ENCODE results near the gene PSAP.
A peak's percentile ranks its signal among the peaks of the same experiment; 100 is the strongest.

The PSAP gene

DNA sequence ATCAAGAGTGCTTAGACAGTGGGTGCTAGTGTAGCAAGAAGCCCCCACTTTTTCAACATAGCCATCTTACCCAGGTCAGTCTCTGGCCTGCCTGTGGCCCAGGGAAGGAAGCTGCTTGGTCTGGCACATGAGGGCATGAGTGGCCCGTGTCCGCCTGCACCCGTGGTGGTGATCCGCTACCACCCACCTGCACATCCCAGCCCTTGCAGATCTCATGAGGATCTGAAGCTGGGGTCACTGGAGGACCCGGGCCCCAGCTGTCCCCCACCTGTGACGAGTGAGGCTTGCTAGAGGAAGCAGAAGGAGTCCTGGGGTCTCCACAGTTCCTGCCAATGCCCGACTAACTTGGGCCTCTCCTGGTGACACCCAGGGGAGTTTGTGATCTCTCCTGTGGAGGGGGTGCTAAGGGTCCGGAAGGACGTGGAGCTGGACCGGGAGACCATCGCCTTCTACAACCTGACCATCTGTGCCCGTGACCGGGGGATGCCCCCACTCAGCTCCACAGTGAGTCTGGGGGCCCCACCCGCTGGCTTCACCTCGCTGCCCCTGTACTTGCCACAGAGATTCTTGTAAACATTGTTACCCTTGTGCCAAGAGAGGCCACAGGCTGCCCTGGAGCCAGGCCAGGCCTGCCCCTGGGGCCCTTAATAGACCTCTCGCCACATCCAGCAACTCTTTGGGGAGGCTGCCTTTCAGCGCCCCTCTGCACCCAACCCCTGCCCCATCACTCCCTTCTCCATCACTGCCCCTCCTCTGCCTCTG is 67.0 kb downstream of the PSAP start:
- no peak for DNase-seq (ENCODE audit: low read depth in 2 of 2)

GRCh38 chr10:71782917-71783490 is 68.0 kb downstream of the PSAP start:
- DNase-seq (ENCODE audit: low read depth in 2 of 2), result no peak

DNA sequence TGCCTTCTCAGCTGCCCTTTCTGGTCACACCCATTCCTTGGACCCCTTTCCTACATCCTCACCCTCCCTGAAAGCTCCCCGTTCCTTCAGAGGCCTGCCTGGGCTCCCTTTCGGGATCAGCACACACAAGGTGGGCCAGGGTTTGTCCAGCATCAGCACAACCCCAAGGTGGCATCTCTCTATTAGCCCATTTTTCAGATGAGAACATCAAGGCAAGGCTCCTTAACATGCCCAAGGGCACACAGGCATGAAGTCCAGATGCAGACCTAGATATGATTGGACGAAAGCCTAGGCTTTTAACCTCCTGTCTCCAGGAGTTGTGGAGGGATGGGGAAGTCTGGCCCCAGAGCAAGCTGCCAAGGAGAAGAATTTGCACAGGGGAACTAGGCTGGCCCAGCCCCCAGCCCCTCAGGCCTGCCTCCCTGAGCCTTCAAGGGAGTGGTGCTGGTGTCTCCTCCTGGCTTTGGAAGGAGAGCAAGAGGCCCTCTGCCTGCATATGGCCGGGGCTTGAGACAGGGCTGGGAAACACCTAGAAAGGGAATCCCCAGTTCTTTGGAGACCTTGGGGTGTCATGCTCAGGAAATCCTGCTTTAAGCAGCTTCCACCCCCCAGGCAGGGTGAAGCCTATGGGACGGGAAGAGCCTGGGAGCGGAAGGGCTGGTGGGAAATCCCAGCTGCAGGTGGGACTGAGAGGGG is 68.7 kb downstream of the PSAP start:
- no peak for DNase-seq (ENCODE audit: low read depth in 2 of 2)

GRCh38 chr10:71780719-71781118 is 70.3 kb downstream of the PSAP start:
- no peak for DNase-seq (ENCODE audit: low read depth in 2 of 2)

DNA sequence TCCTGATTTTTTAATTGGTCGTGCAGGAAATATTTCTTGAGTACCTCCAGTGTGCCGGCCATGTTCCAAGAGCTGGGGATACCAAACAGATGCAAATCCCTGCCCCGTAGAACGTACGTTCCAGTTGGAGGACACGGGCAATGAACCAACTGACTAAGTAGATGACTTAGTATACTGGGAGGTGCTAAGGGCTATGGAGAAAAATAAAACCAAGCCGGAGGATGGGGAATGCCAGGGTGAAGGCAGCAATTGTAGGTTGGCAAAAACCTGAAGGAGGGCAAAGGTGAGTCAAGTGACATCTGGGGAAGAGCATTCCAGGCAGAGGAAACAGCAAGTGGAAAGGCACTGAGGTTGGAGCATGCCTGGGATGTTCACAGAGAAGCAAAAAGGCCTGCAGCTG is 70.9 kb downstream of the PSAP start:
- DNase-seq (ENCODE audit: low read depth in 2 of 2), result no peak

- DNase-seq (ENCODE audit: low read depth in 2 of 2), result no peak
These were observed 71.4 kb downstream of the PSAP start for GRCh38 chr10:71779641-71780040.

GRCh38 chr10:71778071-71778825 is 72.8 kb downstream of the PSAP start:
- DNase-seq (ENCODE audit: low read depth in 2 of 2), result no peak

GRCh38 chr10:71777213-71777985 is 73.7 kb downstream of the PSAP start:
- no peak for DNase-seq (ENCODE audit: low read depth in 2 of 2)

DNA sequence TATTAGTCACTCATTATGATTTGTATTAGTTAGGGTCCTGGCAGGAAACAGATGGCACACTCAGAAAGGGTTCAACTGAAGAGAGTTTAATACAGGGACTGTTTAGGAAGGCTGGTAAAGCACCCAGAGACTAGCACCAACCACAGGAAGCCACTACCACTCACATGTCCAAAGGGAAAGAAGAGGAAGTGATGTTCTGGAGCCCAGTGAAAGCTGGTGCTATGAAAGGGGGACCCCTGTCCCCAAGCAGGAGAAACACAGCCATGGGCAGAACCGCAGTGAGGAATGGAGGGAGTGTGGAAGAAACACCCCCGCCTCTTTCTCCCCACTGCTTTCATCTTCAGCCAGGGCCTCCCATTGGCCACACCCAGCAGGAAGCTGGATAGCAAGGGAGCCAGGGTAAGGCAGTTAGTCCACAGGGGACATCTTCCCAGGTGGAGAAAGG is 74.5 kb downstream of the PSAP start:
- DNase-seq (ENCODE audit: low read depth in 2 of 2), result no peak

DNA sequence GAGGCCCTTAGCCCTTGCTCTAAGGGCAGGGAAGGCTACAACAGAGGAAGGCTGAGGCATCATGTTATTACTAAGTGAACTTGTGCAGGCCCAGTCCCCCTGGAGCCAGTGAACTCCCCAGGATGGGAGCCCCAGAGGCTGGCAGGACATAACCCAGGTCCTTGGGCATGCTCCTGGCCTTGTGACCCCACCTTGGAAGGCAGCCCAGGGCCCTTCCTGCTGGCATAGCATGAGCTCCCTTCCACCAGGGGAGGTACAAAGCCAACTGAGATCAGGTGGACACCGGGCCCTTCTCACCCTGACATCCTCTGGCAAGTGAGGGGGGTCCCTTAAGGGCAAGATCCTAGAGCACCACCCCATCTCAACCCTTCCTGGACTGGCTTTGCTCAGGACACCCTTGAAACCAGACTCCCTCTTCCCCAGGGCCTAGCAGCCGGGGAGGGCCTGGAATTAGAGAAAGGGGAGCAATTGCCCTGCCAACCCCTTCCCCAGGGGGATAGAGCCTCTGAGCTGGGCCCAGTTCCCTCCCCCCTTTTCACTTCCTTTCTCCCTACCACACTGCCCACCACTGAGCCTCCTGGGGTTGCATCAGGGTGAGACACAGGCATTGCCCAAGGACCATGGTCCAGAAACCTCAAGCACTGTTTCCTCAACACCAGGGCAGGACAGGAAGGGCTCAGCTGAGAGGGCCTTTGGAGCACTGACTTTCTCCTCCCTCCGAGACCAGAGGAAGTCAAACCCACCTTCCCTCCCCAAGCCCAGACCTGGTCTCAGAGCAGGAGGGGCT is 75.9 kb downstream of the PSAP start:
- no peak for DNase-seq (ENCODE audit: low read depth in 2 of 2)

DNA sequence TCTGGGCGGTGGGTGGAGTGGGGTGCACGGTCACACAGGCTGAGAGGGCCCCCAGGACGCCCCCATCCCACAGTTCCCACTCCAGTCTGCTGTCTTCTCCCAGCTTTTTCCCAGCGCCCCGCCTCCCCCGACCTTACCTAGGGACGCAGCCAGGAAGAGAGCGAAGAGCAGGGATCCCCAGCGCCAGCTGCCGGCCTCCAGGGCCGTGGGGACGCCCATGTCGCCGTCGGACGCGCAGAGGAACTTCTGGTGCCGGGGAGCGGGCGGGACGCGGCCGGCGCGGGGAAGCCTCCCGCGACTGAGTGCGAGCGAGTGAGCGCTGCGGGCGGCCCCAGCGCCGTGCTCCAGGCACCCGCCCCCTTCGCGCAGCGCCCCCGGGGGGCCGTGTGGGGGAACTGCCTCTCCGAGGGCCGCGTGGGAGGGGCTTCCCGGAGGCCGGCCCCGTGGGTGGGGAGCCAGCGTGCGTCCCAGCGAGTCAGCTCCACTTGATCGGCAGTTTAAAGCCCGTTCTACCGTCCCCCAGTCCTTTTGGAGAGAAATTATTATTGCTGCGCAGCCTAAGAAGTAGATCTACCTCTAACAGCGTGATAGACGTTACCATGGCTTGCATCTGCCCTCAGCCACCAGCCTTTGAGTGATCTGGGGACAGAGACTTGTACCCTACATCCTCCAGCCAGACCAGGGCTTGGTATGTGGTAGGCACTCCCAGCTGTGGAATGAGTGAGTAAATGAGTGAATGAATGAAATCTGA is 77.7 kb downstream of the PSAP start, which contains the start of gene VSIR:
VSIR (minus strand) TSS at position 300 of the 751 bp plus-strand sequence; CDS start at position 219, 81 bp downstream.
- peak; percentile 88 to 89 for DNase-seq (ENCODE audit: low read depth in 2 of 2)

- DNase-seq (ENCODE audit: low read depth in 2 of 2), result no peak
These were observed 78.2 kb downstream of the PSAP start for GRCh38 chr10:71772832-71773220.

GRCh38 chr10:71771821-71772617 is 79.0 kb downstream of the PSAP start:
- DNase-seq (ENCODE audit: low read depth in 2 of 2), result no peak

DNA sequence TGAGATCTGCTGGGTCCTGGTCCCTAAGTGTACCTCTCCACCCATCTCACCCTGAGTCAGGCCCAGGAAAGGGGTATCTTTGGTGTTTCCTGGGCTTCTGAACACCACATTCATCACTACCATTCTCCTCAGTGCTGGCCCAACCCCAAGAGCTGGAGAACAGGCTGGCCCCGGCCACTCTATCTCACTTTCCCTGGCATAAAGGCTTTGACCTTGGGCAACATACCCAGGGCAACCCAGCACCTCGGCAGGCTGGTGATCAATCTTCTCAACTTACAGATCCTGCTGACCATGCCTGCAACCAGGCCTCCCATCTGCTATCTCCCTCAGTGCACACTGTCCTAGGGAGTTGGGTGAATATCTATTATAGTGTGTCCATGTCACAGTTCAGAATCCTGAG is 79.8 kb downstream of the PSAP start:
- DNase-seq (ENCODE audit: low read depth in 2 of 2), result no peak

- DNase-seq (ENCODE audit: low read depth in 2 of 2), result no peak
These were observed 80.3 kb downstream of the PSAP start for GRCh38 chr10:71770789-71771188.

DNA sequence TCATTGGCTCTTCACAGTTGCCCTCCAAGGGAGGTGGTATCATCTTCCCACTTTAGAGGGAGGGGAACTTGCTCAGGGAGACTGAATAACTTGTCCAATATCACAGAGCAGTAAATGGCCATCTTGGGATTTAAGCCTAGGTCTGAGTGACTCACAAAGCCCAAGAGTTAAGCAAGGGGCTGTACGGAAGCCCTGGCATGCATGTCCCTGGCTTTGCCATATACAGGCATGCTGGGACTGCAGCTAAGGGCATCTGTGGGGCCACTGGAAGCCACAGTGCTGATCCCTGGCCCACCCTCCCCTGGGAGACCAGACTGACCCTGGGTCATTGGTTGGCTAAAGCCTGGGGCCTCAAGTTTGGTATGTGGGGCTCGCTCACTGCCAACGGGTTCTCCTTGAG is 80.8 kb downstream of the PSAP start:
- no peak for DNase-seq (ENCODE audit: low read depth in 2 of 2)

GRCh38 chr10:71769279-71769823 is 81.7 kb downstream of the PSAP start:
- DNase-seq (ENCODE audit: low read depth in 2 of 2), result no peak

- no peak for DNase-seq (ENCODE audit: low read depth in 2 of 2)
These were observed 83.5 kb downstream of the PSAP start for GRCh38 chr10:71767420-71768035.
